GM21515 (cell line): ENCODE data around the gene CTXN3.

Source experiments
- ATAC-seq: cut with Tn5 transposase; IDR thresholded peaks from one replicate; pipeline ENCODE4 v1.9.1; 2021; ENCODE audit not compliant: unreplicated experiment

CTXN3 gene

DNA sequence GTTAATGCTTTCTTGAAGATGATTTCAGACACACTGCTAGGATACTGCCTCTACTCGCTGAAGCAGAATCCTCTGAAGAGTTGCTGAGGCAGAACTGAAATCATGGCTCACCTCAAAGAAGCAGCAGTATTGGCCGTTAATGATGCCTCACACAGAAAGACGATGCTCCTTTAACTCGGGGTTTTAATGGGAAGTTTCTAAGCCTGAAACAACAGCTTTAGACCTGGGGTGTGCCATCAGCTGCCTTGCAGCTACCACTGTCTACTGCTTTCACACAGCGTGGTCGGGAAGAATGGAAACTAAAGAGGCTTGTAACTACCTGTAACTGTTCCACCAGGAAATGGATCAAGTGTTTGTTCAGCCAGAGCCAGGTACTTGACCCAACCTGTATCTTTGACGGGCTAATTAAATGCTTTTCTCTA, at the start of gene CTXN3:
Gene CTXN3, plus strand, starts transcription at position 65 of the 422 bp plus-strand sequence. CDS start 8,440 bp downstream, outside the sequence.
- ATAC-seq: no peak

DNA sequence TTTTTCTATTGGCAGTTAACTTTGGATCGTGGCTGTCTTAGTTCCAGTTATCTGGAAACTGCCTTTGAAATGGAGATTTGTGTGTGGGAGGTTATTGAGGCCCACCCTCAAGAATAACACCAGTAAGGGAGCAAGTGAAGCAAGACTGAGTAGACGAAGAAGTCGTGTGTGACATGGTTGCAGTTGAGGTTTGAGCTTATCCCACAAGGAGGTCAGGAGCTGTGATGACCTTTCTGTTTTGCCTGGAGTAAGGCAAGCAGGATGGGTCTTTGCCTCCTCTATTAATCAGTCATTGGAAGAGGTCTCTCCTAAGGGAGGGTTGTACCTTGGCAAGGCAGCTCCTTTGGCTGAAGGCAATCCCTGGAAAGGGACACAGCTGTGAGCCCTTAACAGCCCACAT, 49.6 kb upstream of the CTXN3 start:
- no peak for ATAC-seq

DNA sequence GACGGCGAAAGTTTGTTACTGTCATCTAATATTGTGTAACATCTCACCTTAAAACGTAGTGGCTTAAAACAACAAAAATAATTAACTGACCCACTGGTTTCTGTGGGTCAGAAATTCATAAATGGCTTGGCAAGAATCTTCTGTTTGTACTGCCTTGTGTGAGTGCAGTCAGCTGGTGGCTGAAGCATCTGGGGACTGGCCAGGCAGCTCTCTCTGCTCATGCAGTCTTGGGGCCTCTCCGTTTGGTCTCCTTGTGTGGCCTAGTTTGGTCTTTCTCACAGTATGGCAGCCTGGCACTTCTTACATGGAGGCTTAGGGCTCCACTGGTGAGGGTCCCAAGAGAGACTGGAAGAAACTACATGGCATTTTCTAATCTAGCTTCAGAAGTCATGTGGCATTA, 49.0 kb upstream of the CTXN3 start:
- no peak for ATAC-seq

DNA sequence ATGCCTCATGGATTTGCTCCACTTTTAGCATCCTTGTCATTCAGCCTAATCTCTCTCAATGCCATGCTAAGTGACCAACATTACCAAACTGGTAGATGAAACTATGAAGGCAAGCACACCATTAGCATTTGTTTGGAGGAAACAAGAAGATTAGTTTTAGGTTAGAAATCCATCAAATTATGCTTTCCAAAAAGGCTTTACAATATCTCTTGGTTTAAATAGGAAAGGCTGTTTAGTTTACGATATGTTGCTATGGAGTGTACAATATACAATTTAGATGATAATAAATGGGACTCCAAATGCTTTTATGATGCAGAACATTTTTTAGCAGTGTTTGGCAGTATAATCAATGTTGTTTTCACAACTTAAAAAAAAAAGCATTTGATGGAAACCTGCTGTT, 47.8 kb upstream of the CTXN3 start:
- no peak for ATAC-seq

DNA sequence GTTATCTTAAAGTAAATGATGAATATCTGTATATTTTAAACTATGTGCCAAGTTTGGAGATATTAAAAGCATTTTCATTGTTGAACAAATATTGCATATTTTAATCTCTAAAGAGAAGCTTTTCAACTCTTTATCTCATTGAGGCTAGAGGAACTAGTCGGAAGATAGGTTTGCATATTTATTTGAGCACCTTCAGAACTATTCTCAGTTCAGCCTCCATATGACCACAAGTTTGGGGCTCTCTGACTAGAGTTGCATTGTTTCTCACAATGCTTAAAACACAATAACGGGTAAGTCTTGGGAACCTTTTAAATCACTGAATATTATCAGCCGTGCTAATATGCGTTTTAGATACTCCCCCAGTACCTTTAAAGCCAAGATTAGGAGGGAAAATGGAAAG, 47.3 kb upstream of the CTXN3 start:
- no peak for ATAC-seq

DNA sequence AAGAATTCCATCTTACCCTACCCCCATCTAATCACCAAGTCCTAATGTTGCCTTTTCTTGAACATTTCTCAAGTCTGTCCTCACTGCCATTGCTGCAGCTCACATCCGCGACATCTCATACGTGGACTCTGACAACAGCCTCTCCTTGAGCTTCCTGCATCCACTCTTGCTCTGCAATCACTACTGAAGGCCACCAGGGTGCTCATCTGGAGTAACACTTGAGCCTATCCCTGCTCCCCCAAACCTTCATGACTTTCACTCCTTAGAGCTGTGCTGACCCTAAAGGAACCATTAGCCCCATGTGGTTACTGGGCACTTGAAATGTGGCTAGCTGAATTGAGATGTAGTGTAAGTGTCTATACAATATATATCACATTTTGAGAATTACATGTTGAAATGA, 46.4 kb upstream of the CTXN3 start:
- ATAC-seq: no peak

DNA sequence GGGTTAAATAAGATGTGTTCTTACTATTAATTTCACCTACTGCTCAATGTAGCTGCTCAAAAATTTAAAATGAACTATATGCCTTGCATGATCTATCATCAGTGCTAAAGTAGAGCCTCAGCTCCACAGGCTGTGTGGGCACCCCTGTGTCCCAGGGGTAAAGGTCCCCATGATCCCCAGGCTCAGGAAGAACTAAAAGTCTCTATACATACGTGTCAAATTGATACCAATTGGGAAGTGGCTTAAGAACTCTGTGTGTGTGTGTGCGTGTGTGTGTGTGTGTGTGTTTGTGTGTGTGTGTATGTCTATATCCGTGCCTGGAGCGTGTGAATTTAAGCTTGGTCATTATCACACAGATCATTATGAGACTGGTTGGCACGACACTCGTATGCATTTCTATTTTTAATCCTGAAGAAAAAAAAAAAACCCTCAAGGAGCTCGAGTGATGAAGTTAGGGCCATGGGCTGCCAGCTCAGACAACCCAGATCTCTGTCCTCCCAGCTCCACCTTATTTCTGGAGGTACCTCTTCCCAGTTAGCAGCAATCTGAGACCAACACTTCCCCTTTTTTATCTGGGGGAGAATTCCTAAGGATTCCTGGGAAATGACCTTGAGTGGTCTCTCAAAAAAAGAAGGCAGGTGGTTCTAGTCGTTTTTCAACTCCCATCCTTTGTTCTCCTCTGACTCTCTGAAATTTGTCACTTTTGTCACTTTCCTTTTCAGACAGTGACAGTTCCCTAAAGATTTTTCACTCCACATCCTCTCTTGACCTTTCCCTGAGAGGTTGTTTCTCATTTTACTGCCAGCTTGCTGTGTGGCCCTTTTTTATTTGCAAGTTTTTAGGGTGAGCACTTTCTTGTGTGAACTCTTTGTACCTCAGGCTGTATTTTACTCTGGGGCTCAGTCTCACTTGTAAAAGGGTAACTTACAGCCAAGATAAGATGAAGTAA, 45.7 kb upstream of the CTXN3 start:
- ATAC-seq: no peak

DNA sequence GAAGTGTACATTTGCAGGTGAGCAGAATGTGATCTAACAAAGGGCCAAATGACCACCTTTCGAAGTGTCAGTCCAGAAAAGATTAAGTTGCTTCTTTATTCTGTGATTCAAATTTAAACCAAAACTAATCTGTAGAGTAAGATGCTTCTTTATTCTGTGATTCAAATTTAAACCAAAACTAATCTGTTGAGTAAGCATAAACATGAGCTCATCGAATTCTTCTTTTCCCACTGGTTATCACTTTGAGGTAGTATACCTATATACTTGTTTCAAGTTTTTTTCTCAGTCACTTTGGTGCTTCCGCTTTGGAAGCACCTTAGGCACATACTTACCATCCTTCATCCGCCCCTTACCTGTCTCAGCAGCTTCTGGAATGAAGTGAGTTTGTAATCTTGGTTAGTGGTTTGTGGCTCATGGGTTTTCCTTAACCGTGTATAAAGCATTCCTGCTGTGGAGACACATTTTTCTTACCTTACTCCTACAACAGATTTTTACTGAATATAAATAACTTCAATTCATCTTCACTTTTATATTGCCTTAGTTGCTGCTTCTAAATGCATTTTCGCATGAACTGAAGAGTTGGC, 40.7 kb upstream of the CTXN3 start:
- ATAC-seq: no peak

DNA sequence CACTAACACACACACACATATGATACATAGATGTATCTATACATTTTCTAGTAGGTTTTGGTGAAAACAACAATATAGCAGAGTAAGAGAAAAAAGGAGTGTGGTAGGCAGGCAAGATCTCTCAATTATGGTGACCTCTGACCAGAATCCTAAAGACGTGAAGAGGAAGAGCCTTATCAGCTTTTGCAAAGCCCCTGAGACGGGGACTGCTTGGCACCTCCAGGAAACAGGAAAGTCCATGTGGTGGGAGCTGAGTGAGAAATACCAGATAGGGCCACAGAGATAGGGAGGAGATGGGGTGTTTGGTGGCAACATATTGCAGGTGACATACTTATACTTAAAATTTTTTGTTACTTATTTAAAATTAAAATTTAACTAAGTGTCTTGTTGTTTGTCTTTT, 39.9 kb upstream of the CTXN3 start:
- ATAC-seq: no peak

DNA sequence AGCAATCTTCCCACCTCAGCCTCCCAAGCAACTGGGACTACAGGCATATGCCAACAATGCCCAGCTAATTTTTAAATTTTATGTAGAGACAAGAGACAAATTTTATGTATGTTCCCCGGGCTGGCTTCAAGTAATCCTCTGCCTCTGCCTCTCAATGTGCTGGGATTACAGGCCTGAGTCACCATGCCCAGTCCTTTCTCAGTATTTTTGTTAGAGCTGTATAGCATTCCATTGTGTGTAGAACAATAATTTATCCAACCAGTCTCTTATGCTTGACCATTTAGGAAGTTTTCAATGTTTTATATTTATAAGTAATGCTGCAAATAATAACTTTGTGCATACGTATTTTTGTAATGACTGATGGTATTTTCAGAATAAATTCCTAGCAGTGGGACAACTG, 38.9 kb upstream of the CTXN3 start:
- no peak for ATAC-seq

DNA sequence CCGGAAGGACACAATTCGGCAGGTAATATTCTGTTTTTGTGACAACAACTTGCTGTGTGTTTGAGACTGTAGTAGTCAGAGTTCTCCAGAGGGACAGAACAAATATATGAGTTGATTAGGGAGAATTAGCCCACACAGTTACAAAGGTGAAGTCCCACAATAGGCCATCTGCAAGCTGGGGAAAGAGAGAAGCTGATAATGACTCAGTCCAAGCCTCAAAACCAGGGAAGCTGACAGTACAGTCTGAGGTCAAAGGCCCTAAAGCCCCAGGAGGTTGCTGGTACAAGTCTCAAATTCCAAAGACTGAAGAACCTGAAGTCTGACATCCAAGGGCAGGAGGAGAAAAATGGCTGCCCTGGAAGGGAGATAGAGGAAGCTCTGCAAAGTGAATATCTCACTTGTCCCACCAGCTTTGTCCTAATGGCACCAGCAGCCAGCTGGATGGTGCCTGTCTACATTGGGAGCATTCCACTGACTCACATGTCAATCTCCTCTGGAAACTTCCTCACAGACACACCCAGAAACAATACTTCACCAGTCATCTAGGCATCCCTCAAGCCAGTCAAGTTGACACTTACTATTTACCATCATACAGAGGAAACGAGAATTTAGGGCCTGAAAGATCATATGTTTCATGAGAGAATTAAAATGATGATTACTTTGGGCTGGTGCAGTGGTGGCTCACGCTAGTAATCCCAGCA, 36.3 kb upstream of the CTXN3 start:
- no peak for ATAC-seq

DNA sequence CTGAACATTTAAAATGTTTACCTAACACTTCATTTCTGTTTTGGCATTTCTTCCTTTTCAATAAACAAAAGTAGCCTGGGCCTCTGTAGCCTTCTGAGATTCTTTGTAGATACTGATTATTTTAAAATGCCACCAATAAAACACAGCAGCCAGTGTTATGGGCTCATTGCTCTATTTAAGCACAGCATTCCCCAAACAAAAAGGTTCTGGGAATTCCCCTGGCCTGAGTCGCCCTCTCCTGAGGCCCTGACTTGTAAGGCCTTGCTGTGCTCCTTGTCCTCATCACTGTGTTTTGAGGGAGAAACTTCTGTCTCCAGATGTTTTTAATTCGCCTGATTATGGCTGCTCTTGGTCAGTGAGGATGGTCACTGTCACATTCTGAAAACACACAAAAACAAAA, 33.0 kb upstream of the CTXN3 start:
- ATAC-seq: no peak

DNA sequence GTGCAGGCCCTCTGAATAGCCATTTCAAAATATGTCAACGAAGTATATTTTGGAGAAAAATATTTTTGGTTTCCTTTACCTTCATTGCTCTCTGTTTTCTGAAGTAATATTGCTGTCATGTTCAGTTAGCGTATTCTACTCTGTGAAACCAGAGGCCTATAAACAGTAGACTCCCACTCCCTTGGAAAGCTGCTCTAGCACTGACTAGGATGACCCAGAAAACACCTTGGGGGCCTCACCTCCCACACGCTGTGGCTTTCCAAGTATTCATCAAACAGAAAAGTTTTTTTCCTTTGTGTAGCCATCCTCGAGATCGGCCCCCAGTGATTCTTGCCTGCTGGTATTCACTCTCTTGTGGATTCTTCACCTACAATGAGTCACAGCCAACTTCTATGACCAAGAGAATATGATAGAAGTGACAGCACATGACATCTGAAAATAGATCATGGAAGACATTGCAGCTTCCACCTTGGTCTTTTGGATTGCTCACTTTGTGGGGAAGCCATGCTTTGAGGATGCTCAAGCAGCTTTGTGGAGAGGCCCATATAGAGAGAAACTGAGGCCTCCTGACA, 28.9 kb upstream of the CTXN3 start:
- no peak for ATAC-seq

DNA sequence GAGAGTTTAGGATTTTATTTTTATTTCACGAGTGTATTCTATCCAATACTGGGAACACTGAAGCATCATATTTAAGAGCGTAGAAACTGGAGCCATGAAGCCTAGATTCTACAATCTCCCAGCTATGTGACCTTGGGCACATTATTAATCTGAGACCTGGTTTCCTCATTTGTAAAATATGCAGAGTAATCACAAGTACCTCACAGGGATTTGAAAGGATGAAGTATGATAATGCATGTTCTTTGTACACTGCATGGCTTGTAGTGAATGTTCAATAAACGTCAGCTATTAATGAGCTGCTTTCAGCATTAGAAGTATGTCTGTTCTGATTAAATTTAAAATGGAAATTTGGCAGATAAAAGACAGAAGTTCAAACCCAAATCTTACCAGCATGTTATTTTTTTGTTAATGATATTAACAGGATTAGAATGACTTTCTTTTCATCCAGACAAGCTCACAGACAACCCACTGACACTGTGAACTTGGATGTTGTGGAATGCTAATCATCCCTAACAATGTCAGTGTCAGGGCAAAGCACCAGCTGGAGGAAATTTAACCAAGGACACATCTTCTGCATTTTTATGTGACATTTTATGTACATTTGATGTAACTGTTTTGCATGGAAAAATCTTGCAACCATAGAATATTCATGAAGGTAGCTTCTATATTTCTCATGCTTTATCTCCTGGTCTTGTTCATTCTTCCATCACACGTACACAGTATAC, 27.1 kb upstream of the CTXN3 start:
- ATAC-seq: no peak

DNA sequence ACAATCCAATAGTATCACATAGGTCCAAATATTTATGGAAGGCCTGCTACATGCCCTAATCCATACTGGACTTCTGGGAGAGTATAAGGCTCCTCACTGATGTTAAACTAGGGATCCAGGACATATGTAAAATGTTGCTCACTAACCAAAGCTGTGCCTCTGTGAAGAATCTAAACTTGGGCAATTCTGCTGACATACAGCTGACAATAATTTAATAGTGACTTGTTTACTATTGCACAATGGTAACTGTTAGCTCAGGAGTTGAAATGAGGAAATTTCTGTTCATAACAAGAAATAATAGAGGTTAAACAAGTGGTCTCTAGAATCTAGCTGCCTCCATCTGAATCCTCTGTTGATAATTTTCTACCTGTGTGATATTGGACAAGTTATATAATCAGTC, 14.9 kb upstream of the CTXN3 start:
- ATAC-seq: no peak

DNA sequence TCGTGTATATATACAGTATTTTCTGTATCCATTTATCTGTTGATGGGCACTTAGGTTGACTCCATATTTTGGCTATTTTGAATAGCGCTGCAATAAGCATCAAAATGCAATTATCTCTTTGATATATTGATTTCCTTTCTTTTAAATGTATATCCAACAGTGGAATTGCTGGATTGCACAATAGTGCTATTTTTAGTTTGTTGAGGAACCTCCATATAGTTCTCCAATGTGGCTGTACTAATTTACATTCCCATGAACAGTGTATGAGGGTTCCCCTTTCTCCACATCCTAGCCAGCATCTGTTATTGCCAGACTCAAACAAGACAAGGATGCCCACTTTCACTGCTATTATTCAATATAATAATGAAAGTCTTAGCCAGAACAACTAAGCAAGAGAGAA, 9.1 kb upstream of the CTXN3 start:
- no peak for ATAC-seq

DNA sequence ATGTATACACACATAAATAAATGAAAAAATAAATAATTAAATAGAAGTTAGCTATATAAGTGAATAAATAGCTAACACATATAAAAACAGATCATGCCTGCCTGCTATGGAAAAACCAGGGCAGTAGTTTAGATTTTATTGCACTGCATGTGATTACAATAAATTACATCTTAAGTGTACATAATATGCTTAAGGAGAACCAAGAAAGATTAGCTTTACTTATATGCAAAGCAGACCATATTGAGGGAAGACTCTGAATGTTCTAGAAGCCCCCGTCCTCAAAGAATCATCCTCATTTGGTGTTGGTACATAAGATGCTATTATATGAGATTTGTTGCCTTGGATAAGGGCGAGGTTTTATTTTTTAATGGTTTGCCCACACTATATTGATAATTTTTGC, 5.9 kb upstream of the CTXN3 start:
- no peak for ATAC-seq

DNA sequence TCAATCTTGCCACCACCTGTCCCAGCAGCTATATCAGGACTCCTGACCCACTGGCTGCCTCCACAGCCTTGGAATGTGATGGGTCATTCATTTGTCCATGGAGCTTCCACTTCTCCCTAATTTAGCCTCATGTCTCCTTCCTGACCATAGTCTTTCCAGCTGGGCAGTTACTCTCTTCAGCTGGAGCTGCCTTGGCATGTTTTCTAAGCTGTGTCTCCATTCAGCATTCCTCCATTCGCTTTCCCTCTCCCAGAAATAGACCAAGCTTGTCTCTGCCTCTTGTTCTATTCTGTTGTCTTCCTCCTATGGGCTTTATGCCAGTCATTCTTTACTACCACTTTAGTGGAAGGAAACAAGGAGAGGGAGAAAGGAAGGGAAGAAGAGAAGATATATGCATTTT, 5.3 kb upstream of the CTXN3 start:
- no peak for ATAC-seq

DNA sequence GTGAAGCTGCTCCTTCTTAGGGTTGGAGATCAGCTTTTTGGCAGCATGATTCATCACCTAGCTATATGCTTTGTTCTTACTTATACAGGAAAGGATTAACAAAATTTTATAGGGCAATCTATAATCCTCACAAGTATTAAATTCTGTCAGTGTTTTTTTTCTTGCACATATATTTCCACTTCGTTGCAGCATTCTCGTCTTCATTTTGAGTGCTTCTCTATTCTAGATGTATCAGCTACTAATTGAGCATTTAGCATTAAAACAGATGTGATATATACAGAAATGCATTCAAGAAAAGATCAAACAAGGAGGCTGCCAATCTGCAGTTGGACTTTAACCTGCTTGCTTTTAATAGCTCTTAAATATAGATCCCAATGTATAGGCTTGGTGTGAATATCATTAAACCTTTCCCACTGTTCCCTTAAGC, 3.6 kb upstream of the CTXN3 start:
- no peak for ATAC-seq

DNA sequence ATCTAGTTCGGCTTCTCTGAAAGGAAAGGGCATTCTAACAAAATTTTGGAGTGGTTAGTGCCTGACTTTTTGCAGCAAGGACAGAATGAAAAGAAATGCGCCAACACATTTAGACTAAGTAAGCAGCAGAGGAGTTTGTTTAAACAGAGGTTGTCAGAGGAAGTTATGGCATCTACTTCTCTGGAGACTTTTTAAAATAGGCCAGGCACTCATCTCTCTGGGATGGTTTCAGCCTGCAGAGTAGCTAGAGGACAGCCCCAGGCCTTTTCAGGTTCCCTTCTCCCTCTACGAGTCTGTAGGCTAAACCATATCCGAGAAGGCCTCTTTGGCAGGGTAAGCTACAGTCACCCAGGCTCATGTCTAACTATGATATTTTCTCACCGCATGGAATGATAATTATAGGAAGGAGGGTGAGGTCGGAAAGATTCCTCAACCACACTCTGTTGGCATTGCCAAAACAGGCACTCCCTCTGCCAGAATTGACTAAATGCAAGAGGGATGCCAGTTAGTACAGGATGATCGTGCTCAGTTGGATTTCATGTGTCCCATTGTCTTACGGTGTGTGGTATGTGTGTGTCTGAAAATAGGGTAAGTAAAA, 1.4 kb upstream of the CTXN3 start:
- no peak for ATAC-seq

DNA sequence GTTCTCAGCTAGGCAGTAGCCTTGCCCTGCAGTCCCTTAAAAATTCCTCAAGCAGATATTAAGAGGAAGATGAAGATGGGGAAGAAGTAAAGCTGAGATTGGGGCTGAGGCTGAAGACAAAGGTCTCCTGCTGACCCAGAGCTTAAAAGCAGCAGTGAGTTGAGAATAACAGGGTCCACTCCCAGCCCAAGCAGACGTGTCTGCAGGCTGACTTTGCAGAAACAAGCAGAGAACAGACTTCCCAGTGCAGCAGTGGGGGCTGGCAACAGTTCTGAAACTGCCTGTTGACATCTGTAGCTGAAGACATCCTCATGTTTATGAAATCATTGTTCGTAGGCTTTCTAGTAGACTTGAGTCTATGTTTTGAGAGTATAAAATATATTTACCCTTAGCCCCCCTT, 1.1 kb downstream of the CTXN3 start:
- no peak for ATAC-seq
